Astrocyte of the spinal cord (primary cell): ENCODE results near the gene RNF17.

Experiments
- DNase-seq: peaks from one replicate; pipeline ENCODE4 v3.0.0; 2011; ENCODE audit warnings: low read depth, low spot score
- H3K4me3 ChIP-seq: 2 replicates; pipeline ENCODE4 v1.5.1; 2011; ENCODE audit warnings: low read depth, mild to moderate bottlenecking, low read length, moderate library complexity
- in situ Hi-C: cut with HindIII; loops from 2 replicates; pipeline ENCODE4 v1.10.0; 2017; ENCODE audit warnings: low sequenced_read_pairs
- TF ChIP-seq, protein P1 (sequence below): IDR thresholded peaks from 2 replicates; pipeline ENCODE4 v1.5.1; 2012; ENCODE audit warnings: low read depth, mild to moderate bottlenecking, low read length, inconsistent platforms

The RNF17 gene

DNA sequence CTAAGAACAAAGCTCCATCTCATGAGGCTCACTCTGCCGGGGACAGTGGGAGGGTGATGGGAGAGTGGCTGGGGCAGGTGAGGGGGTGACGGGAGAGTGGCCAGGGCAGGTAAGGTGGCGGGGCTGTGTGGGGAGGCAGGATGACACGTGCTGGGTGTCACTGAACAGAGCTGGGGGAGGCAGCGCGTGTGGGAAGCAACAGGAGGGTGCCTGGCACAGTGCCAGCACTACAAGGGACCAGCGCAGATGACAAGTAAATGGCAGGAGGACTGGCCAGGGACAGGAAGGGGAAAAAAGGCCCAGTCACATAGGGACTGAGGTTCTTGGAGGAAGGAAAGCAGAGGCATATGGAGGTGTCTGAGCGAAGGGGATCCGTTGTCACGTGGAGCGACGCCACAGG is 129.9 kb downstream of the RNF17 start:
- in situ Hi-C loops = no loop called here
- TF ChIP-seq, protein P1, sequence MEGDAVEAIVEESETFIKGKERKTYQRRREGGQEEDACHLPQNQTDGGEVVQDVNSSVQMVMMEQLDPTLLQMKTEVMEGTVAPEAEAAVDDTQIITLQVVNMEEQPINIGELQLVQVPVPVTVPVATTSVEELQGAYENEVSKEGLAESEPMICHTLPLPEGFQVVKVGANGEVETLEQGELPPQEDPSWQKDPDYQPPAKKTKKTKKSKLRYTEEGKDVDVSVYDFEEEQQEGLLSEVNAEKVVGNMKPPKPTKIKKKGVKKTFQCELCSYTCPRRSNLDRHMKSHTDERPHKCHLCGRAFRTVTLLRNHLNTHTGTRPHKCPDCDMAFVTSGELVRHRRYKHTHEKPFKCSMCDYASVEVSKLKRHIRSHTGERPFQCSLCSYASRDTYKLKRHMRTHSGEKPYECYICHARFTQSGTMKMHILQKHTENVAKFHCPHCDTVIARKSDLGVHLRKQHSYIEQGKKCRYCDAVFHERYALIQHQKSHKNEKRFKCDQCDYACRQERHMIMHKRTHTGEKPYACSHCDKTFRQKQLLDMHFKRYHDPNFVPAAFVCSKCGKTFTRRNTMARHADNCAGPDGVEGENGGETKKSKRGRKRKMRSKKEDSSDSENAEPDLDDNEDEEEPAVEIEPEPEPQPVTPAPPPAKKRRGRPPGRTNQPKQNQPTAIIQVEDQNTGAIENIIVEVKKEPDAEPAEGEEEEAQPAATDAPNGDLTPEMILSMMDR = no peak
- DNase-seq = no peak
- H3K4me3 ChIP-seq = no peak overlapping the region

DNA sequence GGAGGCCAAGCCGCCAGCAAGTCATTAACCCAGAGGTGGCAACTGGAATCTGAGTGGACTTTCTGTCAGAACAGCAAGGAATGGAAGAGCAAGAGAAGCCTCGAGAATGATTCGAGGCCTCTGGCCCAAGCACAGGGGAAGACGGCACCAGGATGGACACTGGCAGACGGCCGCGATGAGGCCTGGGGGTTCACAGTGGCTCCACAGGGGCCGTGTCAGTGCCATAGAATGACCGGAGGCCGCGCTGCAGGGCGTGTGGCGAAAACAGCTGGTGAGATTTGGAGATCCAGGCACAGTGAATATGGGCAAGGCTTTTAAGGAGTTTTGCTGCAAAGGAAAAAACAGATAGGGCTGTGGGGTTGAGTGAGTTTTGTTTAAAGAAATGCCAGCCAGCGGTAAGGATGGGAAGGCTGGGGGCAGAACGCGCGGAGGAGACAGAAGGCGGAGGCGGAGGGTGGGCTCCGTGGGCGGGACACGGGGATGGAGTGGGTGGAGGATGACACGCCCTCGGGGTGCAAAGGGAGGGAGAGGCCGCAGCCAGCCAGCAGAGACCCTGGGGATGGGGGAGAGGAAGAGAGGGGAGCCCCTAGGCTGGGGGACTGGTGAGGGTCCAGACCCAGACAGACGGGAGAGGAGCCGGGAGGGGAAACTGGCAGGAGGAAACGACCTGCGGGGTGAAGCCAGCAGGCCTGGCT is 130.5 kb downstream of the RNF17 start:
- in situ Hi-C loops = no loop called here
- H3K4me3 ChIP-seq = no peak overlapping the region
- DNase-seq = no peak
- TF ChIP-seq, protein P1 = no peak

DNA sequence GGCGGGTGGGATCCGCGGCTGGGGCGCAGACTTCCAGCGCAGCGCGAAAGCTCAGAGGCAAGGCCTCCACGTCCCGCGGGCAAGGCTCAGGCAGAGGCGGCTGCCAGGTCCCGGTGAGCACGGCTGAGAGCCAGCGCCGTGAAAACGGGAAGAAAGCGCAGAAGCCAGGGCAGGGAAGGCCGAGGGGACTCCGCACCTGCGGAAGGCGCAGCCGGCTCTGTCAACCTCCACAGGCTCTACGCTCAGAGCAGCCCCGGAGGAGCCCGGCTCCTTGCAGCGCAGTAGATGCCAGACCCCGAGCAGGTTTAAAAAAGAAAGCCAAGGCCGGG is 131.0 kb downstream of the RNF17 start:
- in situ Hi-C loops = no loop called here
- TF ChIP-seq, protein P1 = no peak
- no peak overlapping the region for H3K4me3 ChIP-seq
- DNase-seq = no peak

DNA sequence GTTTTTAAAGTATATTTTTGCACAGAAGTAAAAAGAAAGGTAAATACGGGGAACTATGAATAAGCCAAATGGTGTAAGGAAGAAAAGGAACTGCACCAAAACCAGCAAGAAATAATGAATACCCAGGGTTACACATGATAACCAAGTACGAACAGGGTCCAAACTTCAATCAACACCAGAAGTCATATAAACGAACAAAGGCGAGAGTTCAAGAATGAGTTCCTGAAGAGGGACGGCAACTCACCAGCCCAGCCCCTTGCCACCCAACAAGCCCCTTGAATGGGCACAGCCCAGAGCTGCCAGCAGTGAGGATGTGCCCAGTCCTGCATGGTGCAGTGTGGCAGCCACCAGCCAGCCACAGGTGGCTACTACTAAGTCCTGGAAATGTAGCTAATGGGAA is 132.1 kb downstream of the RNF17 start:
- TF ChIP-seq, protein P1 = no peak
- no peak overlapping the region for H3K4me3 ChIP-seq
- no peak for DNase-seq
- in situ Hi-C loops = no loop called here

DNA sequence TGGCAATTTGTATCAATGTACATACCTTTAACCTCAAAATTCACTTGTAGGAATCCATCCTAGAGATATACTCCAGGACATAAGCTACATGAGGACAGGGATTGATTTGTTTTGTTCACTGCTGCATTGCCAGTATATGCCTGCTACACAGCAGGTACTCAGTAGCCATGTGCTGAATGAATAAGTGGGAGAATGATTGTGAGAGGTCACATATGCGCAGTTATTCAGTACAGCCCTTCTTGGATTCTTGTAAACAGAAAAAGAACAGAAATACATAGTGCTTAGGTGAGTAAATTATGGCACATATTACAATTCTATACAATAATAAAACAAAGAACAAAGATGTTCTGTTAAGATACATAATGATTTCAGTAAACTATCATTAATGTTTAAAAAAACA is 133.3 kb downstream of the RNF17 start:
- no peak for DNase-seq
- in situ Hi-C loops = no loop called here
- TF ChIP-seq, protein P1 = no peak
- H3K4me3 ChIP-seq = no peak overlapping the region

DNA sequence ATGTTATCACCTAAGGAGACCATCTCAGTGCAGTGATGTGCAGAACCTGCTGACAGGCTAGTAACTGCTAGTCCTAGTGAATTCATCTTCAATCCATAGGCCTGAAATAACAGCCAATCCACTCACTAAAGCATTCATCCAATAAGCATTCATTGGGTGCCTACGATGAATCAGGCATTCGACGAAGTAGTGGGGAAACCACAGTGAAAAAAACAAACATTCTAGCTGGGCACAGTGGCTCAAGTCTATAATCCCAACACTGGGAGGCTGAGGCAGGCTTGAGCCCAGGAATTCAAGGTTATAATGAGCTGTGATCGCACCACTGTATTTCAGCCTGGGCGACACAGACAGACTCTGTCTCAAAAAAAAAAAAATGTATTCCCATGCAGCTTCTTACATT is 135.6 kb downstream of the RNF17 start:
- in situ Hi-C loops = no loop called here
- TF ChIP-seq, protein P1 = no peak
- H3K4me3 ChIP-seq = no peak overlapping the region
- DNase-seq = peak; percentile 51
